Thyroid gland (tissue), 4 donors: Measurements from ENCODE around the gene PHLDB1. TPM values are rescaled to one million over a fixed set of nuclear protein-coding genes. Genes with fewer than 3 reads are reported as not detected.
"Not testable (repeated sequence)": the region's sequence is repeated elsewhere in the genome, so short reads cannot be mapped to it uniquely, and the experiment has no call there.

Source experiments
- DNase-seq, 2 donors: peaks; one replicate each; pipeline ENCODE4 v3.0.0-alpha.2; 2019
- H3K27ac ChIP-seq, 3 donors: fragments of 200-600 bp; sonication (generic); 1 replicate in 2 of 3; 2 replicates in 1 of 3; pipeline ENCODE4 v1.5.1; 2016 to 2019; ENCODE audit warnings: mild to moderate bottlenecking in 1 of 3, moderate library complexity in 1 of 3
- H3K27me3 ChIP-seq: fragments of 200-600 bp; sonication (generic); one replicate; pipeline ENCODE4 v1.5.1; 2019
- H3K36me3 ChIP-seq, 2 donors: fragments of 200-600 bp; sonication (generic); one replicate each; pipeline ENCODE4 v1.5.1; 2016 to 2019
- H3K4me1 ChIP-seq, 2 donors: fragments of 200-600 bp; sonication (generic); one replicate each; pipeline ENCODE4 v1.5.1; 2017 to 2019
- H3K4me3 ChIP-seq, 3 donors: fragments of 200-600 bp; sonication (generic); replicated peaks in 1 of 3; 1 replicate in 2 of 3; 2 replicates in 1 of 3; pipeline ENCODE4 v1.5.1; 2016; ENCODE audit warnings: mild to moderate bottlenecking in 1 of 3
- H3K9me3 ChIP-seq: fragments of 200-600 bp; sonication (generic); one replicate; pipeline ENCODE4 v1.5.1; 2017
- POLR2A ChIP-seq, 2 donors: fragments of 450-650 bp; IDR thresholded peaks; one replicate each; pipeline ENCODE4 v1.6.1; 2017; ENCODE audit warnings: antibody characterized with exemption in 2 of 2, mild to moderate bottlenecking in 2 of 2, moderate library complexity in 1 of 2
- WGBS, 2 donors: methylation state at CpG; one replicate each; pipeline ENCODE4 v1.1.5; 2017; 5-methylcytosine and 5-hydroxymethylcytosine counted together
- intact Hi-C: fragments of 100-400 bp; cut with DNase I; formaldehyde crosslinking; loops from one replicate; pipeline ENCODE4 v1.15.1; 2023
- total RNA-seq, 4 donors: library from RNA; depleted of rRNA; stranded (reverse); fragments of >200 nt; gene quantifications; one replicate each; pipeline ENCODE4 v1.2.3, GENCODE V29; 2016
- TF ChIP-seq, protein P1 (sequence below), 6 experiments: fragments of 200-600 bp in 3 of 6; fragments of 450-650 bp in 3 of 6; sonication (generic) in 3 of 6; IDR thresholded peaks; one replicate each; pipeline ENCODE4 v1.5.1; 2016 to 2019; ENCODE audit warnings: antibody characterized with exemption in 6 of 6, mild to moderate bottlenecking in 2 of 6, inconsistent platforms in 1 of 6, moderate library complexity in 1 of 6

Gene PHLDB1
- total RNA-seq, 4 donors from 2014 or later = 73.2 to 158 (median 120) TPM

GRCh38 chr11:118678908-118679307 is 71.5 kb downstream of the PHLDB1 start:
- WGBS, 2 donors = 32 to 34% methylated on average over 7 to 11 of the region's 11 CpGs

DNA sequence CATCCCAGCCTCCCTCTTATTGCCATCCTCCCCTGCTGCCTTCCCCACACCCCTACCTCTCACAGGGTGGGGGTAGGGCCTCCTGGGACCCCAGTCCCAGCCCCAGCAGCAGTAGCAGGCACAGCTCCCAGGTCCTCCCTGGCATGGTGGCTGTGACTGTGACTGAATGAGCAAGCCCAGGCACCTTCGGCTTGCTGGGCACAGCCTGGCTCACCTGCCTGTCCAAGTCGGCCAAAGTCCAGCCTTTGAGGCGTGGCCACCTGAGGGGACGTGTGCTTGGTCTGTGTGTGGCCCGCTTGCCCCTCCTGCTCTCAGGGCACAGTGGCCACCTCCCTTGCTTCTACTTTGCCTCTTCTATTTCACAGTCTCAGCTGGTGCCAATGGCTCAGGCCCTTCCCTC is 72.1 kb downstream of the PHLDB1 start, which contains the start of gene TREH:
Gene TREH (minus strand): TSS at position 168 of the 400 bp plus-strand sequence. CDS start 23 bp downstream, at position 145.
- TF ChIP-seq POLR2A (IDR thresholded peaks at IDR 0.05) = no peak
- TF ChIP-seq, protein P1, sequence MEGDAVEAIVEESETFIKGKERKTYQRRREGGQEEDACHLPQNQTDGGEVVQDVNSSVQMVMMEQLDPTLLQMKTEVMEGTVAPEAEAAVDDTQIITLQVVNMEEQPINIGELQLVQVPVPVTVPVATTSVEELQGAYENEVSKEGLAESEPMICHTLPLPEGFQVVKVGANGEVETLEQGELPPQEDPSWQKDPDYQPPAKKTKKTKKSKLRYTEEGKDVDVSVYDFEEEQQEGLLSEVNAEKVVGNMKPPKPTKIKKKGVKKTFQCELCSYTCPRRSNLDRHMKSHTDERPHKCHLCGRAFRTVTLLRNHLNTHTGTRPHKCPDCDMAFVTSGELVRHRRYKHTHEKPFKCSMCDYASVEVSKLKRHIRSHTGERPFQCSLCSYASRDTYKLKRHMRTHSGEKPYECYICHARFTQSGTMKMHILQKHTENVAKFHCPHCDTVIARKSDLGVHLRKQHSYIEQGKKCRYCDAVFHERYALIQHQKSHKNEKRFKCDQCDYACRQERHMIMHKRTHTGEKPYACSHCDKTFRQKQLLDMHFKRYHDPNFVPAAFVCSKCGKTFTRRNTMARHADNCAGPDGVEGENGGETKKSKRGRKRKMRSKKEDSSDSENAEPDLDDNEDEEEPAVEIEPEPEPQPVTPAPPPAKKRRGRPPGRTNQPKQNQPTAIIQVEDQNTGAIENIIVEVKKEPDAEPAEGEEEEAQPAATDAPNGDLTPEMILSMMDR (IDR thresholded peaks at IDR 0.05) = no peak
- Histone ChIP-seq H3K9me3 (no peaks in the 10 kb centered on the region), H3K4me3 (no peak within 1 kb of the TSS), H3K27ac (no peak within 1 kb of the TSS), H3K4me1 (peaks cover 3 to 11% of the 10 kb centered on the region in 2 donors), H3K27me3 (no peaks in the 10 kb centered on the region), H3K36me3 (no peaks in the 10 kb centered on the region)
- intact Hi-C loops = no loop called here
- DNase-seq = peak; percentile 57 to 72
- 59 to 69% methylated on average over 5 of the region's 5 CpGs for WGBS, 2 donors

More at GRCh38 chr11:118678908-118679307, 71.5 kb downstream of the PHLDB1 start:
- H3K4me3 ChIP-seq, intact Hi-C loops, H3K27me3 ChIP-seq, H3K36me3 ChIP-seq, H3K9me3 ChIP-seq, H3K27ac ChIP-seq: not testable (repeated sequence)
- TF ChIP-seq, protein P1 (IDR thresholded peaks at IDR 0.05) = peak in 1 of 6 experiments; percentile 26
- DNase-seq = peak; percentile 69 to 77
- peaks cover 3 to 11% of the 10 kb centered on the region in 2 donors for H3K4me1 ChIP-seq

- H3K4me1 ChIP-seq = peaks cover 3 to 11% of the 10 kb centered on the region in 2 donors
- no peaks in the 10 kb centered on the region for H3K36me3 ChIP-seq
- H3K9me3 ChIP-seq = no peaks in the 10 kb centered on the region
- WGBS, 2 donors = 96 to 100% methylated on average over 1 of the region's 1 CpG
- intact Hi-C loops = no loop called here
- H3K27ac ChIP-seq = no peak overlapping the region
- no peak for DNase-seq
- no peaks in the 10 kb centered on the region for H3K27me3 ChIP-seq
- no peak overlapping the region for H3K4me3 ChIP-seq
- TF ChIP-seq, protein P1 (IDR thresholded peaks at IDR 0.05) = no peak
- TF ChIP-seq POLR2A (IDR thresholded peaks at IDR 0.05) = no peak
These were observed 75.0 kb downstream of the PHLDB1 start for GRCh38 chr11:118682372-118682771.

GRCh38 chr11:118682939-118683338 is 75.5 kb downstream of the PHLDB1 start:
- H3K9me3 ChIP-seq, DNase-seq, H3K4me3 ChIP-seq, intact Hi-C loops, H3K27me3 ChIP-seq, H3K27ac ChIP-seq, H3K36me3 ChIP-seq: not testable (repeated sequence)
- WGBS, 2 donors = 73 to 80% methylated on average over 6 of the region's 6 CpGs
- H3K4me1 ChIP-seq = peaks cover 3 to 11% of the 10 kb centered on the region in 2 donors

GRCh38 chr11:118684187-118684586 is 76.8 kb downstream of the PHLDB1 start:
- Histone ChIP-seq H3K27me3 (no peaks in the 10 kb centered on the region), H3K4me3 (no peak overlapping the region), H3K36me3 (no peaks in the 10 kb centered on the region), H3K4me1 (peaks cover 3 to 9% of the 10 kb centered on the region in 2 donors), H3K9me3 (no peaks in the 10 kb centered on the region), H3K27ac (no peak overlapping the region)
- DNase-seq = no peak
- no peak for TF ChIP-seq POLR2A (IDR thresholded peaks at IDR 0.05)
- TF ChIP-seq, protein P1 (IDR thresholded peaks at IDR 0.05) = no peak
- 91 to 95% methylated on average over 2 of the region's 2 CpGs for WGBS, 2 donors
- intact Hi-C loops = no loop called here
